DMS114 treated with DMSO at 0.1 percent for 48 hours (cell line): ENCODE data around the gene ACTG1.

ENCODE experiments used
- DNase-seq: peaks from one replicate; lab custom pipeline; 2025; ENCODE audit not compliant: unreplicated experiment; lab: John Stamatoyannopoulos, UW

Gene ACTG1

DNA sequence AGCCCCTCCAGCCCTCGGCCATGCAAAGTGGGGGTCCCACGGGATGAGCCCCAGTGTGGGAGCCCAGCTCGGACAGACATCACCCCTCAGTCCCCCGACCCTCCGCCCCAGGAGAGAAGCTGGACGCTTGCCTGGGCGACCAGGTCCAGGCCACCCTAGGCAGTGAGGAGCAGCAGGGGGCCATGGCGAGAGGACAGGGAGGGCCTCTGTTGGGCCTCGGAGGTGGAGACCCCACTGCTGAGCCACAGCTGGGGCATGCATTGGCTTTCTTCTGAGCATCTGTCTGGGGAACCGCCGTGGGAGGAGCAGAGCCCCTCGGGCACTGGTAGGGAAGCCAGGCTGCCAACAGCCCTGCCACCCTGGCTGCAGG is 13.0 kb downstream of the ACTG1 start:
- DNase-seq = no peak

DNA sequence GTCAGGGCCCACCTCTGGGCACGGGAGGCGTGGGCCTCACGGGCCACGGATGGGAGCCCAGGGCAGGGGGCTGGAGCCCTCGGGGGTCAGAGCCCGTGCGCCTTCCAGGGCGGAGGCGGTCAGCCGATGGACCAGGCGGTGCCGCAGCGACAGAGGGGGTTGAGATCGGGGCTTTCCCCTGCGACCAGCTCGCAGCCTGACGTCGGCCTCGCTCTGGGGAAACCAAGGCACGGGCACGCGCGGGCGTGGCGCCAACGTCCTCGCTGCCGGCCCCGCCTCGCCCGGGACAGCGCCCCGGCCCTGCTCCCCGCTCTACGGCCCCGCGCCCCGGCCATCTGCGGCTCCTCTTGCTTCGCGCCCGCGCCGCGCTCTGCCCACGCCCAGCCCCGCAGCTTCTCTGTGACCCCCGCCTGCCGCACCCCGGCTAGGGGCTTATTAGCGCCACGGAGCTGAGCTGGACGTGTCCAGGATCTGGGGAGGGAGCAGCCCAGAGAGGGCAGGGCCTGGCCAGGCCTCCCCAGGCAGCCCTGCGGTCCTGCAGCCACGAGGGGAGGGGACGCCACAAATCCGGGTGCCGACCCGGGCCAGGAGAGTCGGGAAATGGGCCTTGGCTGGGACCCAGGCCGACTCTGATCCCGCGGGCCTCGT is 13.5 kb downstream of the ACTG1 start:
- DNase-seq = no peak

DNA sequence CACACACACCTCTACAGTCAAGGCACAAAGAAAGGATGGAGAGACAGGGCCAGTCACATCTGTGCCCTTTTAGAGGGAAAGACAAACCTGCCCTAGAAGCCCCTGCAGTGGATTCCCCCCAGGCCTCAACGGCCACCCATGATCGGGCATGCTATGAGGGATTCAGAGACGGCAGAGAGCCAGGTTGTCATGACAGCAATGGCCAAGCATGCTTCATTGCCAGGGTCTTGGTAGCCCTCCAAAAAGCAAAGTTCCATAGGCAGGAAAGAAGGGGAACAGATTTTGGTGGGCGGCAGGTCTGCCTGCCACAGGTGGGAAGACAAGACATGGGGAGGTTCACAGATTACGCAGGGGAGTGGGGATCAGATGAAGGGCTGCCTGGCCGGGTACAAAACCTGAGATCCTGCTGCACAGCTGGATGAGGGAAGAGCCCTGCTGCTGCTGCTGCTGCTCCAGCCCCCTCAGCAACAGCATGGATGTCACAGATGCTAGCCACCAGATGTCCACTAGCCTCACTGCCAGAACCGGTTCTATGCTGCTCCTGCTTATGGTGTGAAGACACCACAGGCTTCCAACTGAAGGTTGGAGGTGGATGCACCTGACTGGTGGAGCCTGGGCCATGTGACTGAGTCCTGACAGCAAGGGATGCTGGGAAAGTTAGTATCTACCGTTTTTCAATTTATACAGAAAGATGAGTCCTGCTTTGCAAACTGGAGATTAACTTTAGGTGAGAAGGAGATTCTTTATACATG is 17.8 kb downstream of the ACTG1 start:
- DNase-seq = no peak

DNA sequence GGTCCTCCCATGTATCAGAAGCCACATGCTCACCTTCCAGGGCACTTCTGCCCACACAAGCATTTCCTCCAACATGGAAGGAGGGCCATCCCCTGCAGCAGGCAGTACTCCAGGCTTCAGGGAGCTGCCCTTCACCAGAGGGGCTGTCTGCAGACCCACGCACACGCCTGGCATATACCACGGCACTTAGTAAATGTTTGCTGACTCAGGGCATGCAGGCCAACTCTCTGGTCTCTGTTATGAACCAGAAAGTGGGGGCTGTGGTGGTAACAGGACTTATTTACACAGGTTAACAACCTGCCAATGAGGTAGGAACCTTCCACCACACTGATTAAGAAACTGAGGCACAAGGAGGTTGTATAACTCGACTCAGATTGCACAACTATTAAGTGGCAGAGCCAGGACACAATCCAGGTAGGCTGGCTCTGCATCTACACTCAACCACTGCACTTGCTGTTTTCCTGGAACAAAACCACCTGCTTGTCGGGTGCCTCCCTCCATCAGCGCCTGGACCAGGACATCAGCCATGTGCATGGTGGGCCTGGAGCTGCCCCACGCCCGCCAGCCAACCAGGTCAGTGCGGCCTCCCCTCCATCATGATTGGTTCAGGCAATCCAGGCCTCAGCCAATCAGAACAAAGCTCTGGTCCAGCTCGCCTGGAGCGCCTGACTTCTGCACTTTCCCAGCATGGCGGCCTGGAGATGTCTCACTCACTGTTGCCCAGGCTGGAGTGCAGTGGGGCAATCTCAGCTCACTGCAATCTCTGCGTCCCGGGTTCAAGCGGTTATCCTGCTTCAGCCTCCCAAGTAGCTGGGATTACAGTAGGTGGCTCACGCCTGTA is 19.2 kb downstream of the ACTG1 start:
- DNase-seq = no peak

DNA sequence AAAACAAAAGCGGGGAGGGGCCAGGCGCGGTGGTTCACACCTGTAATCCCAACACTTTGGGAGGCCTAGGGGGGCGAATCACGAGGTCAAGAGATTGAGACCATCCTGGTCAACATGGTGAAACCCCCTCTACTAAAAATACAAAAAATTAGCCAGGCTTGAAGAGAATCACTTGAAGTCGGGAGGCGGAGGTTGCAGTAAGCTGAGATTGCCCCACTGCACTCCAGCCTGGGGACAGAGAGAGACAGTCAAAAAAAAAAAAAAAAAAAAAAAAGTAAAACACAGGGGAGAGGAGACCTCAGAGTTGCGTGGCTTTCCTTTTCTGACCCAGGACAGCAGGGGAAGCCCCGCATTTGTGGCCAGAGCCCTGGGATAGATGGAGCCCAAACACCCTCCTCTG is 19.9 kb downstream of the ACTG1 start:
- DNase-seq = no peak

DNA sequence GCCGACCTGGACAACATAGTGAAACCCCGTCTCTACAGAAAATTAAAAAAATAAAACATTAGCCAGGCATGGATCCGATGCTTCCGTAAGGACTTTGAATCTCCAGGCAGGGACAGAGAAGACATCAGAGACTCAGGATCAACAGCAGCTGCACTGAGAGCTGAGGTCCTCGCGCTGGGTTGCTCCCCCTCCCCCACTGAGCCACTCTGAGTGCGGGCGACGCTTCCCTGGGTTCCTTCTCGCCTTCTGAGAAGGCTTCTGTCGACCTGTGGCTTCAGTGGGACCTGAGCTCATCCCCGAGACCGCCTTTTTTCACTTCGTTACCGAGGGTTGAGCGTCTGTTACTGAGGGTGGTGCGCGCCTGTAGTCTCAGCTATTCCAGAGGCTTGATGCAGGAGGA is 20.4 kb downstream of the ACTG1 start:
- DNase-seq = no peak

DNA sequence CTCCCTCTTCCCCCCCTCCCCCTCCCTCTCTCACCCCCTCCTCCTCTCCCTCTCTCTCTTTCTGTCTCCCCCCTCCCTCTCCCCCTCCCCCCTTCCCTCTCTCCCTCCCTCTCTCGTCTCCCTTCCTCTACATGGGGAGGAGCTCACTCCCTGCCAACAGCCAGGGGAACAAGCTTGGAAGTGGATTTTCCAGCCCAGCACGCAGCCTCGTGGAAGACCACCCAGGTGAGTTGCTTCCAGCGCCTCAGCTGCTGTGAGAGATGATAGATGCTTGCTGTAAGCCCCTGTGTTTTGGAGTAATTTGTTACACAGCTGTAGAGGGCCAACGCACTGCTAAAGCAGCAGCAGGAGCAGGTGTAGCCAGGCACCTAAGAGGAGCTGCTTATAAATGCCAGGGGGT is 20.8 kb downstream of the ACTG1 start:
- DNase-seq = no peak

DNA sequence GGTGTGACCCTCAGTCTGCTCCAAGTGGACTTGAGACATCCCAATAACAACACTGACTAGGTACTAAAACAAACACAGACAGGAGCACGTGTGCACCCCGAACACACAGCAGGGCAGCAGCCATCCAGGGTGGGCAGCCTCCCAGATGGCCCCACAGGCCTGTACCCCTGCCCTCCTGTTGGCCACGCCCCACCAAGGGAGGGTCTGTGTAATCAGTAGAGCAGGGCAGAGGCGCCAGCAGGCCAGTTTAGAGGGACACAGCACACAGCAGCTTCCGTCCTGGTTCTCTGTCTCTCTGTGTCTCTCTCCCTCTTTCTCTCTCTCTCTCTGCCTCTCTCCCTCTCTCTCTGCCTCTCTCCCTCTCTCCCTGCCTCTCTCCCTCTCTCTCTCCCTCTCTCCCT is 21.4 kb downstream of the ACTG1 start:
- DNase-seq = no peak

DNA sequence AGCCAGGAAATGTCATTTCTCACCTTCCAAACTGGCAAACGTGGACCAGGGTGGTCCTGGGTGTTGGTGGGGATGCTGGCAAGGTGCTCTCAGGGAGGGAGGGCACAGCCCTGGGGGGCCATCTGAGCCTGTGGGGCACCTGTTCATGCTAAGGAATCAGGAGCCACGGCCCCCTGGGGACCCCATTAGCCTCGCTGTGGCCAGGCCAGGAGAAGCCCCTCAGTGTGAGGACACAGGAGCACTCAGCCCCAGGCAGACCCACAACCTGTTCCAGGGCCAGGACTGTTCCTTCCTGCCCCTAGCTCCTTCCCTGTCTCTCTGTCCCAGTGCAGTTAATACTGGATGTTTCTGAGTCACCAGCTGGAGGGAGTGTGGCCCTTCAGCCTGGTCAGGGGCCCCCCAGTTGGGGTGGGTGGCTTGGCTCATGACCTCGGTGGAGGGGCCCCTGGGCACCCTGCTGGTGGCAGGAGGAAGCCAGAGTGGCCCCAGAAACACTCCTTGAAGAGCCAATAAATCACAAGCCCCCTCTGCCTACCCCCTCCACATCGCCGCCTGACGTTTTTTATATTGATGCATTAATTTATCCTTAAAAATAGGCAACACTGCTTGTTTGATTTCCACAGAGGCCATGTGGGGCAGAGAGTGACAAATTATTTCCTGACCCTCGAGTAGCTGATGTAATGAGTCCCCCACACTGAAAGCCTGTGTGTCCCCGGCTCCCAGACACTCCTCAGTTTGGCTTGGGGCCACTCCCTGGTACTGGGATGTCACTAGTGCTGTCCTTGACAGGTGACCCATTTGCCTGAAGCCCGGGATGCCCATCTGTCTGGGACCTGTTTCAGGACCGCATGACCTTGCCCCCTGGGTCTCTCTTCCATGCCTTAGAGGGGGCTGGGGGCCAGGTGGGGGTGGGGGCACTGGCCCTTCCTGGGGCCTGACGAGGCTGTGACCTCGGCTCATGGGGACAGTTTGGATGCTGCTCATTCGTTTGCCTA is 22.3 kb downstream of the ACTG1 start:
- no peak for DNase-seq

DNA sequence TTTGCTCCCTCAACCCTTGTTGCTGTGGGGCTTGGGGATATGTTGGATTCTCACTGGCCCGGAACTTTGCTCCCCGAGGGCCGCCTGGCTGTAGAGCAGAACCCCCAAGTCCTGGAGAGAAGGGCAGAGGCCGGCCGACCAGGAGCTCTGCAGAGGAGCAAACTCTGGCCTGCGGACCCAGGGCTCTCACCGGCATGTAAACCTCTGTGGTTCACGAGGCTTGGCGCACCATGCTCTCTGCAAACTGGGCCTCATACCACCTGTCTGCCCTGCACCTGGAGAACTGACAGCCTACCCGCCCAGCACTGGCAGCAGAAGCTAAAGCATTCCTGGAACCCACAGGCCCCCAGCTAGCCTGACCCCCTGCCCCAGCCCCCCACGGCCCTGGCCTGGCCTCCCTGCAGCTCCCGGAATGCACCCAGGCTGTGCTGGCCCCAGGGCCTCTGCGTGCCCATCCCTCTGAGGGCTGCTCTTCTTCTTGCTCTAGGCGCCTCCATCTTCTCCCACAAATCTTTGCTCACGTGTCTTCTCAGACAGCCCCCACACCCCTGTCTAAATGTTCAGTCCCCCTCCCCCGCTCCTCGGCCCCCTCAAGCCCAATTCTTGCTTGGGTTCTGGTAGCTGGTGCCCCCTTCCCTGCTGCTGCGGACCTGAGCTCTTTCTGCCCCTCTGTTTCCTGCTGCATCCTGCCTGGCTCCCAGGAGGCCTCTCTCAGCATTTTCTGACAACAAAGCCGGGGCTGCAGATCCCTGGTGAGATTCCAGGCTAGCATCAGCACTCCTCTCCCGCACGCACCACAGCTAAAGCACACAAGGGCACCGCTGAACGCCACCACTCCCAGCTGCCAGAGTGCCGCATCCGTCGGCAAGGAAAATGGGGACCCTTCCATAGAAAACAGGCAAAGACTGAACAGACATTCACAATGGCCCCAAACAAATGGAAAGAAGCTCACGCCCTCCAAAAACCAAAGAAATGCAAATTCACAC is 23.3 kb downstream of the ACTG1 start:
- DNase-seq = no peak

DNA sequence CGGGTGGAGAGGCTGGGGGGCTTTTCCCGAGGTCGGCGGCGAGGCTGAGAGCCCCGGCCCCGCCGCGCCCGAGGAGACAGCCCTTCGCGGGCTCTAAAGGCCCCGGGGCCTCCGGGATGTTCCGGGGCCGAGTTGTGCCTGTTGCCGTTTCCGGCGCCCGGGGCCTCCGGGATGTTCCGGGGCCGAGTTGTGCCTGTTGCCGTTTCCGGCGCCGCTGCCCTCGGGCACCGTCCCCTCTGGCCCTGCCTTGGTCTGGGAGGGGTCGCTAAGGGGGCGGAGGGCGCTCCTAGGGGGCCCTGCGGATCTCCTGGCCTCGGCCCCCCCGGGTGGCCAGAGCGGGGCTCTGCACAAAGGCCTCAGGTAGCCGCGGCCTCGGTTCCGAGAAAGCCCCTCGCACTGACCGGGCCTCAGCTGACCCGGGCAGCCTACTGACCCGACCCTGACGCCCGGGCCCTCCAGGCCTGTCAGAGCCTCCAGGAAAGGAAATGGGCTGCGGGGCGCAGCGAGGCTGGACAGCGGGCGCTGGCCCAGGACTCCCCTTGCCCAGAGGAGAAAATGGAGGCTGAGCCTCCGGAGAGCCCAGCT is 24.2 kb downstream of the ACTG1 start:
- DNase-seq = no peak

DNA sequence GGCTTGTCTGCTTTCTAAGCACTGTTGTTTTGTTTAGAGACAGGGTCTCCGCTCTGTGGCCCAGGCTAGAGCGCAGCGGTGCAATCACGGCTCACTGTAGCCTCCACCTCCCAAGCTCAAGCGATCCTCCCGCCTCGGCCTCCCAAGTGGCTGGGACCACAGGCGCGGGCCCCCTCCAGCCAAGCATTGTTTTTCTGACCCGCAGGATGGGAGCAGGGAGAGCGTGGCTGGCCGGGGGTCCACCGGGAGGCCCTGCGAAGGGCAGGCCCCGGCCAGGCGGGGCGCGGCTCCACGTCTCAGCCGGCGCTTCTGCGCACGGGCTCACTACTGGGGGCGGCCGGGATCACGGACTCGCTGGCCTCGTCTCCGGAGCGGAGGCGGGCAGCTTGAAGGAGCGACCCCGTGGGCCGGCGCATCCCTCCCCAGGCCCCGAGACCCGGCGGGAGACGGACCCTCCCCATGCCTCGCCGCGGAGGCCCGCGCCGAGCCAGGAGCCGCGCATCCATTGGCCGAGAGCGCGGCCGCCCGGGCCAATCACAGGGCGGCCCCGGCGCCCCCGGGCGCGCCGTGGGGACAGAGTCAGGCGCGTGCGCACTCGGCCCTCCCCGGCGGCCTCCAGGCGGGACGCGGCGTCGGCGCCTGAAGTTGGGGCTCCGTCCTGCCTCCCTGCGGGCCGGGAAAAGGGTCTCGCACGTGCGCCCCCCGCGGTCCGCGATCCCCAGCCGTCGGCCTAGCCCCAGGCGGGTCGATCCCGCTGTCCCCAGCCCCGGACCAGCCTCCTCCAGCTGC is 24.9 kb downstream of the ACTG1 start:
- no peak for DNase-seq

DNA sequence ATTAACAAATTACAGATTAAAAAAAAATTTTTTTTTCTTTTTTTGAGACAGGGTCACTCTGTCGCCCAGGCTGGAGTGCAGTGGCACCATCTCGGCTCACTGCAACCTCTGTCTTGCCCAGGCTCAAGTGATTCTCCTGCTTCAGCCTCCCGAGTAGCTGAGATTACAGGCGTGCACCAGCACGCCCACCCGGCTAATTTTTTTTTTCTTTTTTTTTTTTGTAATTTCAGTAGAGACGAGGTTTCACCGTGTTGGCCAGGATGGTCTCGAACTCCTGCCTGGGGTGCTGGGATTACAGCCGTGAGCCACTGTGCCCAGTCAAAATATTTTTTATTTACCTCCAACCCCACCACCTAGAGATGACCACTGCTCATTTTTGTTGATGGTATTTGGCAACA is 25.5 kb downstream of the ACTG1 start:
- DNase-seq = no peak

DNA sequence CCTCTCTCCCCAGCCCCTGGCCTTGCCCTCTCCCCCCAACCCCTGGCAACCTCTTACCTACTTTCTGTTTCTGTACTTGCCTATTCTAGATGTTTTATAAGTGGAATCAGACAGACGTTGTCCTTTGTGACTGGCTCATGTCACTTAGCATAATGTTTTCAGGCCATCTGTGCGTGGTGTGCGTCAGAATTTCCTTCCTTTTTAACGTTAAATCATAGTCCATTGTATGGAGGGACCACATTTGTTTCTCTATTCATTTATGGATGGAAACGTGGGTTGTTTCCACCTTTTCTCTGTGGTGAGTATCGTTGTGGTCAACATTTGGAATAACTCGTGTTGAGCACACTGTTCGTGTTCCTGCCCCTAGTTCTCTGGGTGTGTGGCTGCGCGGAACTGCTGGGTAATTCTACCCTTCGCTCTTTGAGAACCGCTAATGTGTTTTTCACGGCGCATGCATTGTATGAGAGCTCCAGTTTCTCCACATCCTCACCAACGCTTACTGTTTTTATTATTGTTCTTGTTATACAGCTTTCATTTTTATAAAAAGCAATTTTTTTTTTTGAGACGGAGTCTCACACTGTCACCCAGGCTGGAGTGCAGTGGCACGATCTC is 26.3 kb downstream of the ACTG1 start:
- DNase-seq = no peak

DNA sequence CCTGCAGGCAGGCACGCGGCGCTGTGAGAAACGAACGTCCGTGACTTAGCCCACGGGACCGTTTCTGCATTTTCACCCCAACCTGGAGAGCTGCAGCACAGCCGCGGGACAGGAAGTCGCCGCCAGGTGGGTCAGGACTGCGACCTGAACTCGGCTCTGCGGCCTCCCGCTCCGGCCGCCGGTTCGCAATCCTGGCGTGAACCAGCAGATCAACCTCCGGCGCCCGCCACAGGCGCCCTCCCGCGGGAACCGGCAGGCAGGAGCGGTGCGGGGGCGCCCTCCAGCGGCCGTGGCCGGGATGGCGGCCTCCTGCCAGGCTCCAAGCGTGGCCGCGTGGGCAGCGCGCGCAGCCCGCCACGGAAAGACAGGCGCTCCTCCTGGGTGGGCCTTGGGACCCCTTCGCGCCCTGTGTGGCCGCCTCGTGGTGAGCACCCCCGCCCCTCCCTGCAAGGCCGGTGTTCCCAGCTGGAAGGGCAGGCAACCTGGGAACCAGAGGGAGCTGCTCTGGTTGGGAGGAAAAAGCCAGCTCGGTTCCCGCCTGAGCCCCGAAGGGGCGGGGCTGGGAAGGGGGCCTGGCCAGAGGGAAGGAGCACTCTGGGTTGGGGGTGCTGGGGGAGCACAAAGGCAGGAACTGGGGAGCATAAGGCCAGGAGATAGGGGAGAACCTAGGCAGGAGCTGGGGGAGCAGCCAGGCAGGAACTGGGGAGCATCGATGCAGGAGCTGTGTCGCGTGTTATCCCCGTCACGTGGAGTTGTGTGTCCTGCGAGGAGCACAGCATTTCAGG is 28.2 kb downstream of the ACTG1 start:
- peak; percentile 56 for DNase-seq

DNA sequence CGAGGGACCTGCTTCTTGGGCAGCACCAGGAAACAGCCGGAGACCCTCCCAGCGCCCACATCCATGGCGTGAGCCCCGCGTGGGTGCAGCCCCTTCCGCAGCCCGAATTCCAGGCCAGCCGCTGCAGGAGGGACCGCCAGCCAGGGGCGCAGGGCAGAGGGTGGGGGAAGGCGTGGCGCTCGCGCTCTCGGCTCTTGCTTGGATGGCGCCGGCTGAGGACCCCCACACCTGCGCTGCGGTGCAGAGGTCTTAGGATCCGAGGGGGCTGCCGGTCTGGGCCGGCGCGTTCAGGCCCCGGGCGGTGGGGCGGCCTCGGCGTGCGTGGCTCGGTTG is 28.8 kb downstream of the ACTG1 start:
- DNase-seq = no peak

DNA sequence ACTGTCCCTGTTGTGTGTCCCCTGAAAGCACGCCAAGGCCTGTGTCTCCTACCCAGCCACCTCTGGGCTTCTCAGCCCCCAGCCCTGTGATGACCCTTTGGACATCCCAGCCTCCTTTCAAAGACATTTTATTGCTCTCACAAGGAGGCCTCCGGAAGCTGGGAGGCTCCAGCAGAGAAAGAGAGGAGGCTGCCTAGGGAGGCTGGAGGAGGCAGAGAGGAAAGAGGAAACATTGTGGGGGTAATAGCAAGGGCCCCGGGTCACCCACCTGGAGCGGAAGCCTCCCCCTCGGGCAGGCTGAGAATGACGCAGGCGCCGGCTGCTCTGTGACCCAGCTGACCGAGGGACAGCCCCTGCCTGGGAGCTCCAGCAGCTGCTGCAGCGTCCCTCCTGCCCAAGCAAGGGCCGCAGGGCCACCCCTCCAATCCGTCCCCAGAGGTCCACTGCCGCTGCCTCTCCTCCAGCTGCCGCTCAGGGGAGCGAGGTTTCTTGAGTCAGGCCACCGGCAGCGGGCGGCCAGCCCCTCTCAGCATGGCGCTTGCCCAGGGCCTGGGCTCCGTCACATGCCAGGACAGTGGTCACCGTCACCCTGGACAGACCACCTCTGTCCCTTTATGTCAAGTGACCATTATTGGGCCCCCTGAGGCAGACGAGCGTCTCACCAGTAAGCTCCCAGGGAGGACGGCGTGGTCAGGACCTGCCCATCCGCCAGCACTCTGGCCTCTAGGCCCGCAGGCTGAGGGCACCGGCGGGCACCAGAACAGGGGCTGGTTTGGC is 29.3 kb downstream of the ACTG1 start:
- no peak for DNase-seq
